H9 (cell line): ENCODE results near the gene ACOT2. TPM values are rescaled to one million over a fixed set of nuclear protein-coding genes. Genes with fewer than 3 reads are reported as not detected.
"Not testable (repeated sequence)": the region's sequence is repeated elsewhere in the genome, so short reads cannot be mapped to it uniquely, and the experiment has no call there.

Source experiments
- DNase-seq: peaks from one replicate; pipeline ENCODE4 v3.0.0-alpha.2; 2017
- H2AFZ ChIP-seq: one replicate; pipeline ENCODE4 v1.6.1; 2013; ENCODE audit warnings: mild to moderate bottlenecking, low read length, control low read depth, moderate library complexity
- H2AK5ac ChIP-seq: 2 replicates; pipeline ENCODE4 v1.6.1; 2013; ENCODE audit warnings: low read length, control low read depth, mixed read lengths; ENCODE audit not compliant: insufficient read length
- H2BK120ac ChIP-seq: one replicate; pipeline ENCODE4 v1.6.1; 2013; ENCODE audit warnings: low read depth, mild to moderate bottlenecking, low read length, control low read depth, inconsistent platforms; ENCODE audit not compliant: poor library complexity, severe bottlenecking
- H2BK12ac ChIP-seq: 2 replicates; pipeline ENCODE4 v1.6.1; 2013; ENCODE audit warnings: low read length, control low read depth, mixed read lengths, low read depth; ENCODE audit not compliant: insufficient read length
- H2BK15ac ChIP-seq: 2 replicates; pipeline ENCODE4 v1.6.1; 2013; ENCODE audit warnings: low read depth, low read length, control low read depth
- H2BK20ac ChIP-seq: one replicate; pipeline ENCODE4 v1.6.1; 2013; ENCODE audit warnings: low read depth, mild to moderate bottlenecking, low read length, control low read depth, inconsistent platforms; ENCODE audit not compliant: poor library complexity, severe bottlenecking
- H2BK5ac ChIP-seq: 2 replicates; pipeline ENCODE4 v1.6.1; 2013; ENCODE audit warnings: low read length, control low read depth, mixed read lengths; ENCODE audit not compliant: insufficient read length
- H3K14ac ChIP-seq: 2 replicates; pipeline ENCODE4 v1.6.1; 2013; ENCODE audit warnings: low read length, control low read depth; ENCODE audit not compliant: insufficient read depth
- H3K18ac ChIP-seq: 2 replicates; pipeline ENCODE4 v1.6.1; 2013; ENCODE audit warnings: low read depth, mild to moderate bottlenecking, mixed read lengths, low read length, control low read depth; ENCODE audit not compliant: insufficient read length
- H3K23ac ChIP-seq: 2 replicates; pipeline ENCODE4 v1.6.1; 2013; ENCODE audit warnings: low read length, control low read depth, mixed read lengths, low read depth; ENCODE audit not compliant: insufficient read length
- H3K23me2 ChIP-seq: 2 replicates; pipeline ENCODE4 v1.6.1; 2013; ENCODE audit warnings: low read depth, mild to moderate bottlenecking, mixed read lengths, low read length, control low read depth; ENCODE audit not compliant: insufficient read length, poor library complexity, severe bottlenecking
- H3K27ac ChIP-seq: 2 replicates; pipeline ENCODE4 v1.5.1; 2013; ENCODE audit warnings: low read length, control low read depth, mixed read lengths, low read depth; ENCODE audit not compliant: insufficient read length
- H3K27me3 ChIP-seq: 2 replicates; pipeline ENCODE4 v1.6.1; 2013; ENCODE audit warnings: low read length, control low read depth, inconsistent platforms; ENCODE audit not compliant: insufficient read depth
- H3K4ac ChIP-seq: 2 replicates; pipeline ENCODE4 v1.6.1; 2013; ENCODE audit warnings: low read depth, mild to moderate bottlenecking, control low read depth, inconsistent platforms, low read length, moderate library complexity
- H3K4me1 ChIP-seq: 2 replicates; pipeline ENCODE4 v1.6.1; 2013; ENCODE audit warnings: low read length, control low read depth, inconsistent platforms; ENCODE audit not compliant: insufficient read depth
- H3K4me2 ChIP-seq: 2 replicates; pipeline ENCODE4 v1.6.1; 2013; ENCODE audit warnings: low read length, control low read depth, mixed read lengths; ENCODE audit not compliant: insufficient read length, insufficient read depth
- H3K56ac ChIP-seq: 2 replicates; pipeline ENCODE4 v1.6.1; 2013; ENCODE audit warnings: low read depth, mild to moderate bottlenecking, mixed read lengths, low read length, control low read depth; ENCODE audit not compliant: insufficient read length
- H3K79me1 ChIP-seq: 2 replicates; pipeline ENCODE4 v1.6.1; 2013; ENCODE audit warnings: low read depth, mild to moderate bottlenecking, moderate library complexity, low read length, control low read depth, inconsistent platforms; ENCODE audit not compliant: insufficient read depth, poor library complexity, severe bottlenecking
- H3K79me2 ChIP-seq: 2 replicates; pipeline ENCODE4 v1.6.1; 2013; ENCODE audit warnings: low read length, control low read depth, inconsistent platforms; ENCODE audit not compliant: insufficient read depth
- H3K9ac ChIP-seq: 2 replicates; pipeline ENCODE4 v1.6.1; 2013; ENCODE audit warnings: low read length, control low read depth, mixed read lengths; ENCODE audit not compliant: insufficient read length; ENCODE audit errors: extremely low read depth
- H3K9me3 ChIP-seq: one replicate; pipeline ENCODE4 v1.6.1; 2013; ENCODE audit warnings: low read depth, low read length, inconsistent platforms; ENCODE audit not compliant: control insufficient read depth
- H3T11ph ChIP-seq: one replicate; pipeline ENCODE4 v1.6.1; 2013; ENCODE audit warnings: mild to moderate bottlenecking, low read length, control low read depth, inconsistent platforms
- H4K20me1 ChIP-seq: one replicate; pipeline ENCODE4 v1.6.1; 2013; ENCODE audit not compliant: control insufficient read depth, insufficient read length, insufficient read depth
- H4K5ac ChIP-seq: 2 replicates; pipeline ENCODE4 v1.6.1; 2013; ENCODE audit warnings: low read depth, mild to moderate bottlenecking, mixed read lengths, low read length, control low read depth; ENCODE audit not compliant: insufficient read length
- H4K8ac ChIP-seq: replicated peaks from 2 replicates; pipeline ENCODE4 v1.6.1; 2013; ENCODE audit warnings: low read length, control low read depth, mixed read lengths, low read depth; ENCODE audit not compliant: insufficient read length
- H4K91ac ChIP-seq: 2 replicates; pipeline ENCODE4 v1.6.1; 2013; ENCODE audit warnings: low read depth, mild to moderate bottlenecking, moderate library complexity, mixed read lengths, low read length, control low read depth; ENCODE audit not compliant: insufficient read length
- H3K27ac Mint-ChIP-seq, 3 experiments: 2 replicates in 2 of 3; 3 replicates in 1 of 3; pipeline ENCODE4 v1.8.0; 2020 to 2021; ENCODE audit warnings: mixed read lengths in 3 of 3, mild to moderate bottlenecking in 1 of 3, moderate library complexity in 1 of 3
- H3K27me3 Mint-ChIP-seq: 2 replicates; pipeline ENCODE4 v1.8.0; 2021; ENCODE audit warnings: low read depth, mild to moderate bottlenecking, moderate library complexity, mixed read lengths
- H3K36me3 Mint-ChIP-seq, 3 experiments: 2 replicates in 2 of 3; 3 replicates in 1 of 3; pipeline ENCODE4 v1.8.0; 2020 to 2021; ENCODE audit warnings: low read depth in 3 of 3, mixed read lengths in 3 of 3; ENCODE audit not compliant: insufficient read depth in 1 of 3
- H3K4me1 Mint-ChIP-seq, 2 experiments: 2 replicates each; pipeline ENCODE4 v1.8.0; 2020; ENCODE audit warnings: mixed read lengths in 2 of 2
- H3K4me3 Mint-ChIP-seq, 2 experiments: 2 replicates in 1 of 2; 3 replicates in 1 of 2; pipeline ENCODE4 v1.8.0; 2020 to 2021; ENCODE audit warnings: mild to moderate bottlenecking in 2 of 2, mixed read lengths in 2 of 2, moderate library complexity in 1 of 2
- H3K9me3 Mint-ChIP-seq, 2 experiments: 2 replicates in 1 of 2; 3 replicates in 1 of 2; pipeline ENCODE4 v1.8.0; 2020; ENCODE audit warnings: mild to moderate bottlenecking in 2 of 2, mixed read lengths in 2 of 2, moderate library complexity in 1 of 2
- whole genome bisulfite sequencing: extraction: QIAGEN DNeasy Blood & Tissue Kit; methylation state at CpG from one replicate; pipeline ENCODE4 v1.1.7; 2013; ENCODE audit warnings: missing lambda C conversion rate, low lambda C conversion rate, mixed read lengths; ENCODE audit not compliant: insufficient read length; ENCODE audit errors: extremely low coverage; 5-methylcytosine and 5-hydroxymethylcytosine counted together
- total RNA-seq: library from RNA; stranded (reverse); gene quantifications from 2 replicates; pipeline ENCODE4 v1.2.1, GENCODE V29; 2021

ACOT2 gene
- total RNA-seq, 1 experiment from 2014 or later, result 10.2 TPM

GRCh38 chr14:73558238-73558637, 10.8 kb upstream of the ACOT2 start:
- not testable (repeated sequence) for H3K23ac ChIP-seq, H4K8ac ChIP-seq, H2BK5ac ChIP-seq, H3K4me3 Mint-ChIP-seq, H3K4me2 ChIP-seq, H2BK12ac ChIP-seq, H3K4me1 ChIP-seq, H4K20me1 ChIP-seq, H3K9me3 ChIP-seq, H3K4ac ChIP-seq, H2BK15ac ChIP-seq, DNase-seq, H3K27me3 ChIP-seq, H2AK5ac ChIP-seq, H3K79me2 ChIP-seq, H3K18ac ChIP-seq, H3K23me2 ChIP-seq, H3K27ac Mint-ChIP-seq, H3K79me1 ChIP-seq, H3K56ac ChIP-seq, H4K5ac ChIP-seq, H2BK20ac ChIP-seq, H3T11ph ChIP-seq, H3K27ac ChIP-seq, H2AFZ ChIP-seq, H2BK120ac ChIP-seq, H3K9ac ChIP-seq, H3K14ac ChIP-seq, H3K27me3 Mint-ChIP-seq, H4K91ac ChIP-seq
- peaks cover 8 to 11% of the 10 kb centered on the region in 2 experiments for H3K4me1 Mint-ChIP-seq
- peaks cover 16 to 18% of the 10 kb centered on the region in 2 experiments for H3K9me3 Mint-ChIP-seq
- no CpG with 5 or more reads among the region's 2 CpGs for WGBS
- peaks cover 11 to 15% (median 11%) of the 10 kb centered on the region in 3 experiments; a peak in 6 of 7 replicates for H3K36me3 Mint-ChIP-seq

GRCh38 chr14:73562256-73562655, 6.8 kb upstream of the ACOT2 start:
- H3K4me1 Mint-ChIP-seq, H2BK5ac ChIP-seq, H4K5ac ChIP-seq, H4K91ac ChIP-seq, H3K27ac ChIP-seq, H4K8ac ChIP-seq, H3K4ac ChIP-seq, H2AFZ ChIP-seq, H3K79me1 ChIP-seq, DNase-seq, H3K4me3 Mint-ChIP-seq, H3K9me3 ChIP-seq, H3K9ac ChIP-seq, H3K27me3 ChIP-seq, H3K4me2 ChIP-seq, H3T11ph ChIP-seq, H2BK15ac ChIP-seq, H3K18ac ChIP-seq, H3K27me3 Mint-ChIP-seq, H3K4me1 ChIP-seq, H2AK5ac ChIP-seq, H2BK120ac ChIP-seq, H3K56ac ChIP-seq, H3K23me2 ChIP-seq, H3K14ac ChIP-seq, H3K23ac ChIP-seq, H4K20me1 ChIP-seq, H3K27ac Mint-ChIP-seq, H2BK12ac ChIP-seq, H2BK20ac ChIP-seq, H3K79me2 ChIP-seq: not testable (repeated sequence)
- peaks cover 15 to 31% (median 24%) of the 10 kb centered on the region in 3 experiments for H3K36me3 Mint-ChIP-seq
- no CpG with 5 or more reads among the region's 7 CpGs for WGBS
- H3K9me3 Mint-ChIP-seq, result peaks cover 20% of the 10 kb centered on the region in 2 experiments
